Liver (tissue), 9 donors: ENCODE data around the gene CDH26. TPM values are rescaled to one million over a fixed set of nuclear protein-coding genes. Genes with fewer than 3 reads are reported as not detected.

Experiments used
- DNase-seq: peaks from one replicate; pipeline ENCODE4 v3.0.0-alpha.2; 2017; ENCODE audit warnings: low spot score
- H3K27ac ChIP-seq, 2 donors: one replicate each; pipeline ENCODE4 v1.7.0; 2013; ENCODE audit warnings: inconsistent platforms in 2 of 2, low read length in 2 of 2, control low read depth in 1 of 2, low read depth in 1 of 2, mild to moderate bottlenecking in 1 of 2
- H3K27me3 ChIP-seq, 4 donors: one replicate each; pipeline versions ENCODE4 v1.6.1 to v1.7.0; 2013; ENCODE audit warnings: low read length in 3 of 4, inconsistent platforms in 1 of 4, mild to moderate bottlenecking in 1 of 4, moderate library complexity in 1 of 4; ENCODE audit not compliant: control insufficient read depth in 4 of 4, insufficient read depth in 4 of 4
- H3K36me3 ChIP-seq, 4 donors: one replicate each; pipeline versions ENCODE4 v1.6.1 to v1.7.0; 2013; ENCODE audit warnings: low read length in 3 of 4, mild to moderate bottlenecking in 3 of 4, low read depth in 1 of 4, moderate library complexity in 1 of 4; ENCODE audit not compliant: control insufficient read depth in 4 of 4, insufficient read depth in 3 of 4
- H3K4me1 ChIP-seq, 4 donors: one replicate each; pipeline versions ENCODE4 v1.6.1 to v1.7.0; 2013; ENCODE audit warnings: low read length in 3 of 4, mild to moderate bottlenecking in 3 of 4, moderate library complexity in 1 of 4; ENCODE audit not compliant: control insufficient read depth in 4 of 4, insufficient read depth in 4 of 4
- H3K4me3 ChIP-seq, 3 donors: one replicate each; pipeline versions ENCODE4 v1.6.1 to v1.7.0; 2013; ENCODE audit warnings: low read length in 3 of 3, control low read depth in 1 of 3, low read depth in 1 of 3, mild to moderate bottlenecking in 1 of 3
- H3K9ac ChIP-seq, 2 donors: one replicate each; pipeline ENCODE4 v1.7.0; 2013; ENCODE audit warnings: low read length in 2 of 2, mild to moderate bottlenecking in 2 of 2, moderate library complexity in 2 of 2, control low read depth in 1 of 2, low read depth in 1 of 2
- H3K9me3 ChIP-seq, 4 donors: one replicate each; pipeline versions ENCODE4 v1.6.1 to v1.7.0; 2013; ENCODE audit warnings: low read length in 3 of 4; ENCODE audit not compliant: control insufficient read depth in 4 of 4
- EGR1 ChIP-seq, 2 donors: IDR thresholded peaks; 2 replicates each; pipeline ENCODE4 v1.6.1; 2016 to 2018; ENCODE audit warnings: antibody characterized with exemption in 2 of 2, low read depth in 2 of 2
- FOXA1 ChIP-seq: IDR thresholded peaks from 2 replicates; pipeline ENCODE4 v1.6.1; 2016; ENCODE audit warnings: antibody characterized with exemption
- FOXA2 ChIP-seq: IDR thresholded peaks from 2 replicates; pipeline ENCODE4 v1.6.1; 2016; ENCODE audit warnings: antibody characterized with exemption
- GABPA ChIP-seq, 2 donors: IDR thresholded peaks in 1 of 2; conservative IDR thresholded peaks in 1 of 2; 2 replicates each; pipeline ENCODE4 v1.6.1; 2016; ENCODE audit warnings: antibody characterized with exemption in 2 of 2, mild to moderate bottlenecking in 1 of 2, moderate library complexity in 1 of 2
- HNF4A ChIP-seq, 2 donors: conservative IDR thresholded peaks; 2 replicates each; pipeline ENCODE4 v1.6.1; 2016; ENCODE audit warnings: antibody characterized with exemption in 2 of 2, mild to moderate bottlenecking in 2 of 2
- HNF4G ChIP-seq: IDR thresholded peaks from 2 replicates; pipeline ENCODE4 v1.6.1; 2016; ENCODE audit warnings: antibody characterized with exemption
- JUND ChIP-seq, 2 donors: IDR thresholded peaks; 2 replicates each; pipeline ENCODE4 v1.6.1; 2016; ENCODE audit warnings: antibody characterized with exemption in 2 of 2
- NR2F2 ChIP-seq: IDR thresholded peaks from 2 replicates; pipeline ENCODE4 v1.6.1; 2016; ENCODE audit warnings: antibody characterized with exemption
- RAD21 ChIP-seq, 2 donors: IDR thresholded peaks; 2 replicates each; pipeline ENCODE4 v1.6.1; 2016; ENCODE audit warnings: antibody characterized with exemption in 2 of 2, mild to moderate bottlenecking in 2 of 2
- RXRA ChIP-seq, 2 donors: IDR thresholded peaks; 2 replicates each; pipeline ENCODE4 v1.6.1; 2017 to 2018; ENCODE audit warnings: antibody characterized with exemption in 2 of 2, mild to moderate bottlenecking in 1 of 2
- SP1 ChIP-seq: IDR thresholded peaks from 2 replicates; pipeline ENCODE4 v1.6.1; 2018; ENCODE audit warnings: antibody characterized with exemption, mild to moderate bottlenecking
- YY1 ChIP-seq: IDR thresholded peaks from 2 replicates; pipeline ENCODE4 v1.6.1; 2016; ENCODE audit warnings: antibody characterized with exemption, mild to moderate bottlenecking
- WGBS: extraction: QIAGEN DNeasy Blood & Tissue Kit; methylation state at CpG from one replicate; pipeline ENCODE4 v1.1.7; 2013; 5-methylcytosine and 5-hydroxymethylcytosine counted together
- polyA plus RNA-seq, 2 donors: library from polyadenylated mRNA; stranded (reverse) in 1 of 2; unstranded in 1 of 2; fragments of 200-250 nt in 1 of 2; fragments of >200 nt in 1 of 2; fragmentation: Nextera tagmentation in 1 of 2; extraction: Ambion mirVana in 1 of 2; gene quantifications; one replicate each; pipeline versions ENCODE4 v1.2.1 to v1.2.3, GENCODE V29; 2013 to 2015
- total RNA-seq, 2 donors: library from RNA; depleted of rRNA; stranded (reverse); fragments of >200 nt; gene quantifications; one replicate each; pipeline ENCODE4 v1.2.3, GENCODE V29; 2014
- TF ChIP-seq, protein P1 (sequence below): IDR thresholded peaks from 2 replicates; pipeline ENCODE4 v1.6.1; 2016; ENCODE audit warnings: antibody characterized with exemption
- TF ChIP-seq, protein P2 (sequence below): IDR thresholded peaks from 2 replicates; pipeline ENCODE4 v1.6.1; 2016; ENCODE audit warnings: antibody characterized with exemption
- TF ChIP-seq, protein P3 (sequence below): IDR thresholded peaks from 2 replicates; pipeline ENCODE4 v1.6.1; 2016; ENCODE audit warnings: antibody characterized with exemption
- TF ChIP-seq, protein P4 (sequence below): fragments of 150-350 bp; IDR thresholded peaks from 2 replicates; pipeline ENCODE4 v1.5.1; 2017; ENCODE audit warnings: improper control_type of control experiment, low read depth, low read length; ENCODE audit not compliant: missing input control
- donor health status: healthy.
- donor health status: healthy.
- donor health status: healthy.
- donor health status: healthy.
- donor health status: healthy.

CDH26 gene
- total and polyA plus RNA-seq, 4 donors: 0.03 to 0.70 (median 0.43) TPM

DNA sequence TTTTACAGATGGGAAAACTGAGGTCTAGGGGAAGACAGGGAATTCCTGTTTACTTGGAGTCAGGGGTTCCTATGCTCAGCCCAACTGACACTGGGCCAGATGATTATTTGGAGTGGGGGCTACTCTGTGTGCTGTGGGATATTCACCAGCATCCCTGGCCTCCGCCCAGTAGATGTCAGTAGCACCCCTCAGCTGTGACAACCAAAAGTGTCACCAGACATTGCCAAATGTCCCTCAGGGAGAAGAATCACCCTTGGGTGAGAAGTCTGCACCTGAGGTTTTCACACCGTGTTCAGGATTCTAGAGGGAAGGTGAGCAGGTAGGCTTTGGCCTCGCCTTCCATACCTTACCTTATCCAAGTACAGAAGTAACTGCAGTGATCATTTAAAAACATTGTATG is 27.6 kb downstream of the CDH26 start:
- no peak for DNase-seq
- Histone ChIP-seq H3K36me3 (no peaks in the 10 kb centered on the region), H3K9me3 (no peaks in the 10 kb centered on the region), H3K27me3 (no peaks in the 10 kb centered on the region), H3K4me3 (no peak overlapping the region), H3K9ac (no peak overlapping the region), H3K4me1 (no peaks in the 10 kb centered on the region), H3K27ac (no peak overlapping the region)
- TF ChIP-seq, protein P1, sequence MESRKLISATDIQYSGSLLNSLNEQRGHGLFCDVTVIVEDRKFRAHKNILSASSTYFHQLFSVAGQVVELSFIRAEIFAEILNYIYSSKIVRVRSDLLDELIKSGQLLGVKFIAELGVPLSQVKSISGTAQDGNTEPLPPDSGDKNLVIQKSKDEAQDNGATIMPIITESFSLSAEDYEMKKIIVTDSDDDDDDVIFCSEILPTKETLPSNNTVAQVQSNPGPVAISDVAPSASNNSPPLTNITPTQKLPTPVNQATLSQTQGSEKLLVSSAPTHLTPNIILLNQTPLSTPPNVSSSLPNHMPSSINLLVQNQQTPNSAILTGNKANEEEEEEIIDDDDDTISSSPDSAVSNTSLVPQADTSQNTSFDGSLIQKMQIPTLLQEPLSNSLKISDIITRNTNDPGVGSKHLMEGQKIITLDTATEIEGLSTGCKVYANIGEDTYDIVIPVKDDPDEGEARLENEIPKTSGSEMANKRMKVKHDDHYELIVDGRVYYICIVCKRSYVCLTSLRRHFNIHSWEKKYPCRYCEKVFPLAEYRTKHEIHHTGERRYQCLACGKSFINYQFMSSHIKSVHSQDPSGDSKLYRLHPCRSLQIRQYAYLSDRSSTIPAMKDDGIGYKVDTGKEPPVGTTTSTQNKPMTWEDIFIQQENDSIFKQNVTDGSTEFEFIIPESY: no peak
- TF ChIP-seq SP1 (no peak), RXRA (IDR thresholded peaks at IDR 0.05) (no peak), RAD21 (IDR thresholded peaks at IDR 0.05) (peak; percentile 15 to 21), NR2F2 (no peak), FOXA2 (no peak), EGR1 (IDR thresholded peaks at IDR 0.05; ENCODE audit: low read depth in 2 of 2) (no peak)
- TF ChIP-seq, protein P2, sequence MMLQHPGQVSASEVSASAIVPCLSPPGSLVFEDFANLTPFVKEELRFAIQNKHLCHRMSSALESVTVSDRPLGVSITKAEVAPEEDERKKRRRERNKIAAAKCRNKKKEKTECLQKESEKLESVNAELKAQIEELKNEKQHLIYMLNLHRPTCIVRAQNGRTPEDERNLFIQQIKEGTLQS: no peak
- WGBS: 96% methylated on average over 3 of the region's 3 CpGs

DNA sequence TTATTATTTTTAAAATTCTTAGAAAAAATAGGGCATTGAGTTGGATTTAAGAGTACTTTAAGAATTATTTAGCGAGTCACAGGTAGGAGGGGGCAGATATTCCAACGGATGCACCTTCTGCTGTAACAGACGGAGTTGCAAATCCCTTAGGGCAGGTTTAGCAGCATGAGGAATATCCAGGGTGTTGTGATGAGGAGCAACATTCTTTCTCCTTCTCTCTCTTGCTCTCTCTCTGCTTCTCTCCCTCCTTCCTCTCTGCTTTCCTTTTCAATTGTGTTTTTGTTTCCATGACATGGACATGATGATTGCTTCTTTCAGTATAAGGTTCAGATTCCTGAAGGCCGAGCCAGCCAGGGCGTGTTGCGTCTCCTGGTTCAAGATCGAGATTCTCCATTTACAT is 28.9 kb downstream of the CDH26 start:
- Histone ChIP-seq H3K27me3 (no peaks in the 10 kb centered on the region), H3K9me3 (no peaks in the 10 kb centered on the region), H3K9ac (no peak overlapping the region), H3K36me3 (no peaks in the 10 kb centered on the region), H3K4me1 (no peaks in the 10 kb centered on the region), H3K27ac (no peak overlapping the region), H3K4me3 (no peak overlapping the region)
- 92% methylated on average over 7 of the region's 7 CpGs for WGBS
- TF ChIP-seq RXRA (IDR thresholded peaks at IDR 0.05) (no peak), EGR1 (IDR thresholded peaks at IDR 0.05; ENCODE audit: low read depth in 2 of 2) (no peak), SP1 (no peak), HNF4A (conservative IDR thresholded peaks at IDR 0.05) (no peak), FOXA2 (no peak), FOXA1 (no peak), NR2F2 (no peak), RAD21 (IDR thresholded peaks at IDR 0.05) (no peak), GABPA (IDR thresholded peaks at IDR 0.05 in 1 of 2, conservative IDR thresholded peaks at IDR 0.05 in 1 of 2) (no peak), YY1 (no peak), JUND (IDR thresholded peaks at IDR 0.05) (no peak), HNF4G (no peak)
- TF ChIP-seq, protein P2: no peak
- TF ChIP-seq, protein P3, sequence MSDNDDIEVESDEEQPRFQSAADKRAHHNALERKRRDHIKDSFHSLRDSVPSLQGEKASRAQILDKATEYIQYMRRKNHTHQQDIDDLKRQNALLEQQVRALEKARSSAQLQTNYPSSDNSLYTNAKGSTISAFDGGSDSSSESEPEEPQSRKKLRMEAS: no peak
- TF ChIP-seq, protein P4, sequence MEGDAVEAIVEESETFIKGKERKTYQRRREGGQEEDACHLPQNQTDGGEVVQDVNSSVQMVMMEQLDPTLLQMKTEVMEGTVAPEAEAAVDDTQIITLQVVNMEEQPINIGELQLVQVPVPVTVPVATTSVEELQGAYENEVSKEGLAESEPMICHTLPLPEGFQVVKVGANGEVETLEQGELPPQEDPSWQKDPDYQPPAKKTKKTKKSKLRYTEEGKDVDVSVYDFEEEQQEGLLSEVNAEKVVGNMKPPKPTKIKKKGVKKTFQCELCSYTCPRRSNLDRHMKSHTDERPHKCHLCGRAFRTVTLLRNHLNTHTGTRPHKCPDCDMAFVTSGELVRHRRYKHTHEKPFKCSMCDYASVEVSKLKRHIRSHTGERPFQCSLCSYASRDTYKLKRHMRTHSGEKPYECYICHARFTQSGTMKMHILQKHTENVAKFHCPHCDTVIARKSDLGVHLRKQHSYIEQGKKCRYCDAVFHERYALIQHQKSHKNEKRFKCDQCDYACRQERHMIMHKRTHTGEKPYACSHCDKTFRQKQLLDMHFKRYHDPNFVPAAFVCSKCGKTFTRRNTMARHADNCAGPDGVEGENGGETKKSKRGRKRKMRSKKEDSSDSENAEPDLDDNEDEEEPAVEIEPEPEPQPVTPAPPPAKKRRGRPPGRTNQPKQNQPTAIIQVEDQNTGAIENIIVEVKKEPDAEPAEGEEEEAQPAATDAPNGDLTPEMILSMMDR: no peak
- DNase-seq: no peak
